Fibroblast of lung (primary cell): ENCODE results near the gene FNDC3A.

Experiments used
- EZH2 ChIP-seq: IDR thresholded peaks from 2 replicates; pipeline ENCODE4 v1.5.1; 2012; ENCODE audit warnings: low read length, control low read depth, mild to moderate bottlenecking; ENCODE audit errors: missing control alignments
- TF ChIP-seq, protein P1 (sequence below), 2 donors: IDR thresholded peaks in 1 of 2; conservative IDR thresholded peaks in 1 of 2; 1 replicate in 1 of 2; 2 replicates in 1 of 2; pipeline ENCODE4 v1.5.1; 2011 to 2012; ENCODE audit warnings: low read length in 2 of 2, control low read depth in 1 of 2, inconsistent platforms in 1 of 2, low read depth in 1 of 2, mild to moderate bottlenecking in 1 of 2

DNA sequence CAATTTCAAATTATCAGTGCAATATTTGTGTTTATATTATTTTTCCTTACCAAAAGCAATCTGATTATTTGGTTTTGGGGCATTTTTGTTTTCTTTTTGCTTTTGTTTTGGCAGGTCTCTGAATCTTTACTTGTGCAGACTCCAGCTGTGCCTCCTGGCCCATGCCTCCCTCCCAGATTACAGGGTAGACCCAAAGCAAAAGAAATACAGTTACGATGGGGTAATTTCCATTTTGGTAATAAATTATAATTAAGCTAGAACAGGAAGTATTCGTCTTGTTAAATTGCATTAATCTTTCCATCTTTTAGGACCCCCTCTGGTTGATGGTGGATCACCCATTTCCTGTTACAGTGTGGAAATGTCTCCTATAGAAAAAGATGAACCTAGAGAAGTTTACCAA is 215.2 kb downstream of the FNDC3A start:
- TF ChIP-seq, protein P1, sequence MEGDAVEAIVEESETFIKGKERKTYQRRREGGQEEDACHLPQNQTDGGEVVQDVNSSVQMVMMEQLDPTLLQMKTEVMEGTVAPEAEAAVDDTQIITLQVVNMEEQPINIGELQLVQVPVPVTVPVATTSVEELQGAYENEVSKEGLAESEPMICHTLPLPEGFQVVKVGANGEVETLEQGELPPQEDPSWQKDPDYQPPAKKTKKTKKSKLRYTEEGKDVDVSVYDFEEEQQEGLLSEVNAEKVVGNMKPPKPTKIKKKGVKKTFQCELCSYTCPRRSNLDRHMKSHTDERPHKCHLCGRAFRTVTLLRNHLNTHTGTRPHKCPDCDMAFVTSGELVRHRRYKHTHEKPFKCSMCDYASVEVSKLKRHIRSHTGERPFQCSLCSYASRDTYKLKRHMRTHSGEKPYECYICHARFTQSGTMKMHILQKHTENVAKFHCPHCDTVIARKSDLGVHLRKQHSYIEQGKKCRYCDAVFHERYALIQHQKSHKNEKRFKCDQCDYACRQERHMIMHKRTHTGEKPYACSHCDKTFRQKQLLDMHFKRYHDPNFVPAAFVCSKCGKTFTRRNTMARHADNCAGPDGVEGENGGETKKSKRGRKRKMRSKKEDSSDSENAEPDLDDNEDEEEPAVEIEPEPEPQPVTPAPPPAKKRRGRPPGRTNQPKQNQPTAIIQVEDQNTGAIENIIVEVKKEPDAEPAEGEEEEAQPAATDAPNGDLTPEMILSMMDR (conservative IDR thresholded peaks at IDR 0.05 in 1 of 2, IDR thresholded peaks at IDR 0.05 in 1 of 2; ENCODE audit: low read depth in 1 of 2, low read length in 2 of 2), result no peak
- TF ChIP-seq EZH2, result no peak
